Measurements from ENCODE around the gene SLC29A1. TPM values are rescaled to one million over a fixed set of nuclear protein-coding genes. Genes with fewer than 3 reads are reported as not detected.

Gene SLC29A1
- total RNA-seq, 6 experiments from 2014 or later: 14.9 to 29.9 (median 26.8) TPM

- DNase-seq: peak; percentile 71
- Mint-ChIP-seq H3K27me3 (ENCODE audit: insufficient read depth) (peaks cover 15% of the 10 kb centered on the region), H3K4me1 (ENCODE audit: low read depth) (peaks cover 39% of the 10 kb centered on the region), H3K27ac (peak overlapping the region; percentile 98), H3K36me3 (ENCODE audit: low read depth) (peaks cover 44% of the 10 kb centered on the region), H3K9me3 (peaks cover 12% of the 10 kb centered on the region), H3K4me3 (peak overlapping the region; percentile 98)
- peak; percentile 57 for TF ChIP-seq CTCF (IDR thresholded peaks at IDR 0.05)
Measured at GRCh38 chr6:44245912-44246662, 22.7 kb downstream of the SLC29A1 start.

GRCh38 chr6:44246663-44247337, 23.4 kb downstream of the SLC29A1 start, which contains the start of gene HSP90AB1:
Gene HSP90AB1, plus strand, starts transcription at chr6:44247101. Its CDS starts 1,529 bp downstream, at chr6:44248630.
- peak; percentile 98 for DNase-seq
- Mint-ChIP-seq H3K27ac (peak within 1 kb of the TSS; percentile 98), H3K4me3 (peak within 1 kb of the TSS; percentile 98), H3K4me1 (ENCODE audit: low read depth) (peaks cover 46% of the 10 kb centered on the region), H3K36me3 (ENCODE audit: low read depth) (peaks cover 51% of the 10 kb centered on the region), H3K9me3 (peaks cover 12% of the 10 kb centered on the region), H3K27me3 (ENCODE audit: insufficient read depth) (peaks cover 17% of the 10 kb centered on the region)
- TF ChIP-seq CTCF (IDR thresholded peaks at IDR 0.05): no peak

GRCh38 chr6:44247338-44248302, 24.2 kb downstream of the SLC29A1 start:
- Mint-ChIP-seq H3K4me1 (ENCODE audit: low read depth) (peaks cover 51% of the 10 kb centered on the region), H3K27ac (peak overlapping the region; percentile 98), H3K36me3 (ENCODE audit: low read depth) (peaks cover 59% of the 10 kb centered on the region), H3K4me3 (peak overlapping the region; percentile 98), H3K9me3 (peaks cover 12% of the 10 kb centered on the region), H3K27me3 (ENCODE audit: insufficient read depth) (peaks cover 16% of the 10 kb centered on the region)
- no peak; the same call in 1 of the 2 replicates for TF ChIP-seq CTCF (IDR thresholded peaks at IDR 0.05)
- DNase-seq: peak; percentile 58

GRCh38 chr6:44248579-44248978, 25.2 kb downstream of the SLC29A1 start:
- Mint-ChIP-seq H3K27me3 (ENCODE audit: insufficient read depth) (peaks cover 14% of the 10 kb centered on the region), H3K9me3 (peaks cover 12% of the 10 kb centered on the region), H3K27ac (peak overlapping the region; percentile 98), H3K36me3 (ENCODE audit: low read depth) (peaks cover 69% of the 10 kb centered on the region), H3K4me1 (ENCODE audit: low read depth) (peaks cover 60% of the 10 kb centered on the region), H3K4me3 (peak overlapping the region; percentile 98)
- TF ChIP-seq CTCF (IDR thresholded peaks at IDR 0.05): no peak
- DNase-seq: no peak
